Fibroblast of lung (primary cell): ENCODE data around the gene STARD4.

Source experiments
- CTCF ChIP-seq, 2 donors: IDR thresholded peaks in 1 of 2; conservative IDR thresholded peaks in 1 of 2; 1 replicate in 1 of 2; 2 replicates in 1 of 2; pipeline ENCODE4 v1.5.1; 2011 to 2012; ENCODE audit warnings: low read length in 2 of 2, control low read depth in 1 of 2, inconsistent platforms in 1 of 2, low read depth in 1 of 2, mild to moderate bottlenecking in 1 of 2
- EZH2 ChIP-seq: IDR thresholded peaks from 2 replicates; pipeline ENCODE4 v1.5.1; 2012; ENCODE audit warnings: low read length, control low read depth, mild to moderate bottlenecking; ENCODE audit errors: missing control alignments

- no peak for TF ChIP-seq CTCF (conservative IDR thresholded peaks at IDR 0.05 in 1 of 2, IDR thresholded peaks at IDR 0.05 in 1 of 2; ENCODE audit: low read depth in 1 of 2, low read length in 2 of 2)
- no peak for TF ChIP-seq EZH2
Measured at GRCh38 chr5:111453747-111454146, 58.6 kb downstream of the STARD4 start.
